Brain pericyte (primary cell): ENCODE results near the gene TRAPPC4.

Experiments used
- DNase-seq: peaks from one replicate; pipeline ENCODE4 v3.0.0-alpha.2; 2012; ENCODE audit warnings: low read depth, low spot score

The TRAPPC4 gene

DNA sequence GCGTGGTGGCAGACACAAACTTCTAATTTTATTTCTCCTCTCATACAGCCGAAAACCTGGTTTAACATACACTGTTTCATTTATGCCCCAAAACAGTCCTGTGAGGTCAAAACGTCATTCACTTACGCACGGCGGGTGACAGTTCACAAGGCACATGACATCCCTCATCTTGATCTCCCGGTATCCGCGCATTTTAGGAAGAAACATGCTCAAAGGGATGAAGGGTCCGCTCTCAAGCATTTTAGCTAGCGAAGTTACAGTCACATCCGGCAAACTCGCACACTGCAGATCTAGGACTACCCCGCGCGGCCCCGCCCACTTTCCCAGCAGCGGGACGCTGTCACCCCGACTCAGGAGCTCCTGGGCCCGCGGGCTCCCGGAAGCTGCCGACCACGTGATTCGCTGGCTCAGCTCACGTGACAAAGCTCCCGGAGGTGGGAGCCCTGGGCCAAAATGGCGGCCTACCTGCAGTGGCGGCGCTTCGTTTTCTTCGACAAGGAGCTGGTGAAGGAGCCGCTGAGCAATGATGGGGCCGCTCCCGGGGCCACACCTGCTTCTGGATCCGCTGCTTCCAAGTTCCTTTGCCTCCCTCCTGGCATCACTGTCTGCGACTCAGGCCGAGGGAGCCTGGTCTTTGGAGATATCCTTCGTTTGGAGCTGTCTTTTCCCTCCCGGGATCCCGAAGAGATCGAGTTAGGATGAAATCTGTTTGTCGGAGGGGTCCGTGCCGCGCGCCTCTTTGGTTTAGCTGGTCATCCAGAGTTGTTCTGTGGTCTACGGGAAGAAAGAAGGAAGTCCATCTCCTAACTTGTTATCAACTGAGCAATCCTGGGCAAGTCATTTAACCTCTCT lies 49.0 kb downstream of the TRAPPC4 start, which contains the start of gene VPS11:
VPS11 (plus strand) TSS at position 448 of the 852 bp plus-strand sequence; CDS start at position 454, 6 bp downstream.
- DNase-seq, result peak; percentile 79
